CD4-positive, alpha-beta T cell treated with Interferon gamma for 1 hour (primary cell): Measurements from ENCODE around the gene CTDP1.

Experiments
- DNase-seq: peaks from one replicate; pipeline ENCODE4 v3.0.0-alpha.2; 2020

The CTDP1 gene

GRCh38 chr18:79645291-79645983, 34.2 kb upstream of the CTDP1 start:
- DNase-seq = no peak

GRCh38 chr18:79647307-79647706, 32.3 kb upstream of the CTDP1 start:
- DNase-seq = no peak

GRCh38 chr18:79650959-79651358, 28.6 kb upstream of the CTDP1 start:
- no peak for DNase-seq

GRCh38 chr18:79657342-79657996, 22.1 kb upstream of the CTDP1 start:
- no peak for DNase-seq

- no peak for DNase-seq
Observed at GRCh38 chr18:79658366-79658765, 21.2 kb upstream of the CTDP1 start.

- DNase-seq = no peak
Observed at GRCh38 chr18:79659733-79660132, 19.9 kb upstream of the CTDP1 start.

- DNase-seq = no peak
Observed at GRCh38 chr18:79662034-79662433, 17.6 kb upstream of the CTDP1 start.

GRCh38 chr18:79662439-79662838, 17.2 kb upstream of the CTDP1 start:
- no peak for DNase-seq

GRCh38 chr18:79664525-79665125, 15.0 kb upstream of the CTDP1 start:
- DNase-seq = no peak

- DNase-seq = no peak
Observed at GRCh38 chr18:79668203-79668602, 11.4 kb upstream of the CTDP1 start.

- DNase-seq = no peak
Observed at GRCh38 chr18:79672490-79673276, 6.9 kb upstream of the CTDP1 start.

GRCh38 chr18:79677221-79677620, 2.4 kb upstream of the CTDP1 start:
- DNase-seq = no peak

GRCh38 chr18:79677840-79678239, 1.8 kb upstream of the CTDP1 start:
- DNase-seq = no peak

- peak; percentile 99 for DNase-seq
Observed at GRCh38 chr18:79678665-79679551, 695 bp upstream of the CTDP1 start.

GRCh38 chr18:79680100-79680879, 687 bp downstream of the CTDP1 start:
- peak; percentile 37 for DNase-seq

- DNase-seq = no peak
Observed at GRCh38 chr18:79680891-79681339, 1.3 kb downstream of the CTDP1 start.

GRCh38 chr18:79681484-79682387, 2.1 kb downstream of the CTDP1 start:
- DNase-seq = peak; percentile 67

GRCh38 chr18:79682481-79682880, 2.9 kb downstream of the CTDP1 start:
- DNase-seq = no peak

GRCh38 chr18:79682894-79683625, 3.5 kb downstream of the CTDP1 start:
- peak; percentile 53 for DNase-seq
